Ovary (tissue), 9 donors: ENCODE results near the gene PIAS4. TPM values are rescaled to one million over a fixed set of nuclear protein-coding genes. Genes with fewer than 3 reads are reported as not detected.

ENCODE experiments used
- DNase-seq, 5 donors: peaks; one replicate each; pipeline ENCODE4 v3.0.0-alpha.2; 2019 to 2020
- H3K27ac ChIP-seq, 2 donors: fragments of 200-600 bp; one replicate each; pipeline versions ENCODE4 v1.5.1 to v1.8.0; 2019 to 2022
- H3K27me3 ChIP-seq: fragments of 200-600 bp; one replicate; pipeline ENCODE4 v1.8.0; 2022
- H3K36me3 ChIP-seq: fragments of 200-600 bp; sonication (generic); one replicate; pipeline ENCODE4 v1.5.1; 2019
- H3K4me1 ChIP-seq: one replicate; pipeline ENCODE4 v1.8.1; 2013; ENCODE audit warnings: mild to moderate bottlenecking, moderate library complexity; ENCODE audit not compliant: insufficient read depth
- H3K4me3 ChIP-seq: fragments of 200-600 bp; sonication (generic); one replicate; pipeline ENCODE4 v1.5.1; 2017
- H3K9me3 ChIP-seq, 2 donors: fragments of 200-600 bp in 1 of 2; sonication (generic) in 1 of 2; one replicate each; pipeline versions ENCODE4 v1.5.1 to v1.8.1; 2013 to 2019; ENCODE audit warnings: mild to moderate bottlenecking in 1 of 2, moderate library complexity in 1 of 2
- CTCF ChIP-seq, 3 donors: fragments of 450-650 bp in 2 of 3; fragments of 200-600 bp in 1 of 3; IDR thresholded peaks; one replicate each; pipeline versions ENCODE4 v1.5.1 to v1.8.0; 2016 to 2022; ENCODE audit warnings: antibody characterized with exemption in 3 of 3, mild to moderate bottlenecking in 1 of 3
- EP300 ChIP-seq: sonication (generic); formaldehyde crosslinking; IDR thresholded peaks from one replicate; pipeline ENCODE4 v1.6.1; 2017; ENCODE audit warnings: antibody characterized with exemption
- POLR2A ChIP-seq: fragments of 450-650 bp; IDR thresholded peaks from one replicate; pipeline ENCODE4 v1.6.1; 2017; ENCODE audit warnings: antibody characterized with exemption, mild to moderate bottlenecking, moderate library complexity
- WGBS, 3 donors: extraction: QIAGEN DNeasy Blood & Tissue Kit in 1 of 3; methylation state at CpG; one replicate each; pipeline versions ENCODE4 v1.1.5 to v1.1.7; 2013 to 2017; 5-methylcytosine and 5-hydroxymethylcytosine counted together
- intact Hi-C, 4 donors: fragments of 100-400 bp; cut with DNase I; formaldehyde crosslinking; loops; one replicate each; pipeline versions ENCODE4 v1.11.0 to v1.15.1; 2022 to 2023
- polyA plus RNA-seq, 2 donors: library from polyadenylated mRNA; stranded (reverse); fragments of 200-250 nt in 1 of 2; fragments of 350-450 nt in 1 of 2; fragmentation: Illumina TruSeq in 1 of 2; extraction: RNeasy Lipid Tissue Mini Kit (QIAGEN cat#74804) in 1 of 2; gene quantifications; one replicate each; pipeline ENCODE4 v1.2.3, GENCODE V29; 2013 to 2014
- total RNA-seq, 7 donors: library from RNA; depleted of rRNA in 2 of 7; stranded (reverse); fragments of >200 nt in 2 of 7; fragmentation: NEBNext Ultra II Directional in 3 of 7; extraction: Animal tissue kit (Norgen Biotek cat#: 25700) in 3 of 7; gene quantifications; one replicate each; pipeline versions ENCODE4 v1.1.0 to v1.2.4, GENCODE V29; 2016 to 2023
- donor health status: DM: no; HTN: no; CAD: no; lungs with moderate emphysema.
- donor health status: DM: no; HTN: no; CAD: no.
- donor health status: Bipolar disorder and iron deficiency.
- donor health status: DM: yes; HTN: yes; CAD: no.
- donor health status: DM: no; HTN: no; CAD: no.
- donor health status: DM: yes; HTN: yes; CAD: no.

Gene PIAS4
- total and polyA plus RNA-seq, 9 donors, result 5.2 to 29.7 (median 21.3) TPM

DNA sequence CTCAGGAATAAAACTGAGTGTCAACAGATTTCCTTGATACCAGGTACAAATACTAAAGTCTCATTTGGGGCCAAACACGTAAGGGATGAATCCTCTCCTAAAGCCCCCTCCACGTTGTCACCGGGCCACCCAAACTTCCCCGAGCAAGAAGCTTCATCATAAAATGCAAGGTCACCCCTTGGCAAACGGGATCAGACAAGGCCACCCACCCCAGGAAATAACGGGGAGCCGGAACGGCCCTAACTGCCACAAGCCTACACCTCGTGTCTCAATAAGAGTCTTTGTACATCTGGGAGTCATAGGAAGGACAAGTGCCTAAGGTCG is 23.0 kb upstream of the PIAS4 start:
- Histone ChIP-seq H3K27ac (peak overlapping the region; percentile 74 to 88), H3K4me3 (peak overlapping the region; percentile 84), H3K9me3 (no peaks in the 10 kb centered on the region), H3K4me1 (peaks cover 4% of the 10 kb centered on the region), H3K36me3 (no peaks in the 10 kb centered on the region), H3K27me3 (no peaks in the 10 kb centered on the region)
- DNase-seq, result peak in 3 of 5 donors; percentile 24 to 51 (median 28)
- intact Hi-C loops, result loop anchor here in 1 of 4 donors (10.0 kb wide), 2 partner anchors 140 to 220 kb away; partner anchors contain the start of gene MAP2K2
- 0 to 2% (median 1%) methylated on average over 10 of the region's 10 CpGs for WGBS, 3 donors
- no peak for TF ChIP-seq EP300
- TF ChIP-seq POLR2A, result no peak
- TF ChIP-seq CTCF (IDR thresholded peaks at IDR 0.05), result no peak

DNA sequence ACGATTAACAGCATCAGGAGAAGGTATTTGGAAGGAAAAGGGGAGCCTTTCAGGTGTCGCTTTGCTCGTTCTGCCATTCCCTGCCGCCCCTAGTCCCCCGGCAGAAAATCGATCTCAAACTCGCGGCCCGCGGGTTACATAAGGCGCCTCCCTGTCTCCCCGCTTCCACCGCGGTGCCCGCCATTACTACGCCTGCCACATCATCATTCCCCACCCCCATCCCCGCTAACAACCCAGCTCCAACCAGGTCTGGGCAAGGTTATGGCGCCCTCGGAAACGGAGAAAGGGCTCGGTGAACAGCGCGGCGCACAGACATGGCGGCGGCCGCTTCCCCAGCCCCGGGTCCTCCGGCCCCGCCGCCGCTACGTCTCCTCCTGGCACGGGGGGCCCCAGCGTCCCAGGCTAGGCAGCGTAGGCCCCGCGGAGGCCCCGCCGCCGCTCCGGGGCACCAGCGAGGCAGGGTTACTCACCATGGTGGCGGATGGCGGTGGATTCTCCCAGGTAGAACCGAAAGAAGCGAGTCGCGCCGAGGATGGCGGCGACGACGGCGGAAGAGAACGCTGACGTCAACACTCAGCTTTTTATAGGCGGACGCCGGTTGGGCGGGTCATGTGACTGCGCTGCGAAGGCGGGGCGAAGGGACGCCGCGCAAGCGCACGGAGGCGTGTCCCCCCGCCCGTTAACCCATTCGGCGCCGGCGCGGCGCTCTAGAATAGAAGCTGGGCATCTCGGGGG is 22.5 kb upstream of the PIAS4 start, which contains the start of gene EEF2:
Gene EEF2 (minus strand): TSS at position 556 of the 735 bp plus-strand sequence. CDS start 83 bp downstream, at position 473.
- no peaks in the 10 kb centered on the region for H3K36me3 ChIP-seq
- H3K27me3 ChIP-seq, result no peaks in the 10 kb centered on the region
- 0% methylated on average over 78 to 80 of the region's 80 CpGs for WGBS, 3 donors
- intact Hi-C loops, result loop anchor here in 1 of 4 donors (5.0 to 10.0 kb wide), 3 partner anchors 140 to 220 kb away; partner anchors contain the start of gene MAP2K2
- peaks cover 4% of the 10 kb centered on the region for H3K4me1 ChIP-seq
- H3K9me3 ChIP-seq, result no peaks in the 10 kb centered on the region
- TF ChIP-seq EP300 (no peak), POLR2A (peak; percentile 100), CTCF (IDR thresholded peaks at IDR 0.05) (peak in 2 of 3 donors; percentile 27 to 32)
- H3K4me3 ChIP-seq, result peak within 1 kb of the TSS; percentile 84
- peak within 1 kb of the TSS; percentile 74 to 88 for H3K27ac ChIP-seq
- DNase-seq, result peak; percentile 88 to 96 (median 95)

DNA sequence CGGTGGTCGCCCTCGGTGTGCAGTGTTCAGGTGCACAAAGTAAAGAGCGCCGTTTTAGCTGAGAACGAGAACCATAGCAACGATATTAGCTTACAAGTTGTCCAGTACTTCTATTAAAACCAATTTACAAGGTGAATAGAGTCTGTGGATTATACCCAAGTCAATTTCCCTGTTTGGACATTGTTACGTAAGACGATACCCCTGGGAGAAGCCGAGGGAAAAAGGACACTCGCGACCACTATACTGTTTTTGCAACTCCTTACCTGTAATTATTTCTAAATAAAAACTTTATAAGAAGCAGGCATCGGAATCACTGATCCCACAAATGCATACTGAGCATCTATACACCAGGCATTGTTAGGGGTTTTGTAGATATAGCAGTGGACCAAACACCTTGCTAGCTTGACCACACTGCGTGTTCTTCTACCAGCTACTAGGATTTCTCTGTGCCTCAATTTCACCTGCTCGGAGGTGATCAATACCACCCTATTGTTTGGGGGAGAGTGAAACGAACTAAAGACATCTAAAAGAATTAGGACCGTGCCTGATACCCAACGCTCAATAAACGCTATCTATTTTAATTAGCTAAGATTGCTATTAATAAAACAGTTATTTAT is 21.8 kb upstream of the PIAS4 start:
- H3K4me3 ChIP-seq, result peak overlapping the region; percentile 84
- TF ChIP-seq EP300 (no peak), CTCF (IDR thresholded peaks at IDR 0.05) (no peak), POLR2A (no peak)
- WGBS, 3 donors, result 2 to 3% (median 2%) methylated on average over 19 of the region's 19 CpGs
- no peaks in the 10 kb centered on the region for H3K9me3 ChIP-seq
- H3K27me3 ChIP-seq, result no peaks in the 10 kb centered on the region
- peaks cover 4% of the 10 kb centered on the region for H3K4me1 ChIP-seq
- DNase-seq, result no peak
- no peak overlapping the region for H3K27ac ChIP-seq
- intact Hi-C loops, result loop anchor here in 1 of 4 donors (5.0 to 10.0 kb wide), 3 partner anchors 139 to 219 kb away; partner anchors contain the start of gene MAP2K2
- no peaks in the 10 kb centered on the region for H3K36me3 ChIP-seq

GRCh38 chr19:3986260-3987041 is 21.1 kb upstream of the PIAS4 start:
- peaks cover 4% of the 10 kb centered on the region for H3K4me1 ChIP-seq
- peak overlapping the region; percentile 84 for H3K4me3 ChIP-seq
- no peak for TF ChIP-seq EP300
- TF ChIP-seq POLR2A, result no peak
- TF ChIP-seq CTCF (IDR thresholded peaks at IDR 0.05), result peak; percentile 22 to 63 (median 60)
- H3K9me3 ChIP-seq, result no peaks in the 10 kb centered on the region
- WGBS, 3 donors, result 1 to 3% (median 2%) methylated on average over 21 of the region's 21 CpGs
- no peak overlapping the region for H3K27ac ChIP-seq
- H3K27me3 ChIP-seq, result no peaks in the 10 kb centered on the region
- peak in 2 of 5 donors; percentile 40 for DNase-seq
- intact Hi-C loops, result loop anchor here in 1 of 4 donors (5.0 to 10.0 kb wide), 3 partner anchors 138 to 218 kb away; partner anchors contain the start of gene MAP2K2
- no peaks in the 10 kb centered on the region for H3K36me3 ChIP-seq
